CD4-positive, CD25-positive, alpha-beta regulatory T cell (primary cell): ENCODE measurements around the gene RNF213. TPM values are rescaled to one million over a fixed set of nuclear protein-coding genes. Genes with fewer than 3 reads are reported as not detected.

Experiments used
- ATAC-seq, 2 donors: fragments of 150-1000 bp; cut with Tn5 transposase; one replicate each; pipeline ENCODE4 v1.10.0; 2021; ENCODE audit warnings: low read depth in 2 of 2, moderate number of reproducible peaks in 2 of 2, moderate library complexity in 1 of 2
- DNase-seq, 3 donors: peaks; one replicate each; pipeline versions ENCODE4 v3.0.0 to v3.0.0-alpha.2; 2012 to 2022; ENCODE audit warnings: mixed read lengths in 1 of 3
- H3K27ac ChIP-seq: one replicate; pipeline ENCODE4 v1.7.0; 2013; ENCODE audit warnings: mild to moderate bottlenecking, low read length; ENCODE audit not compliant: insufficient read depth, poor library complexity, severe bottlenecking
- H3K27me3 ChIP-seq: one replicate; pipeline ENCODE4 v1.7.0; 2013; ENCODE audit warnings: low read length; ENCODE audit not compliant: control insufficient read depth, insufficient read depth
- H3K36me3 ChIP-seq: one replicate; pipeline ENCODE4 v1.7.0; 2013; ENCODE audit warnings: mild to moderate bottlenecking, low read length, moderate library complexity; ENCODE audit not compliant: control insufficient read depth, insufficient read depth
- H3K4me1 ChIP-seq: 2 replicates; pipeline ENCODE4 v1.7.0; 2013; ENCODE audit warnings: mild to moderate bottlenecking, low read length; ENCODE audit not compliant: insufficient read depth, control insufficient read depth, poor library complexity, severe bottlenecking
- H3K4me3 ChIP-seq: one replicate; pipeline ENCODE4 v1.7.0; 2013; ENCODE audit warnings: low read depth, mild to moderate bottlenecking, low read length, moderate library complexity
- H3K9me3 ChIP-seq, 2 experiments: 1 replicate in 1 of 2; 2 replicates in 1 of 2; pipeline ENCODE4 v1.7.0; 2013; ENCODE audit warnings: low read length in 2 of 2, mild to moderate bottlenecking in 1 of 2, moderate library complexity in 1 of 2; ENCODE audit not compliant: control insufficient read depth in 2 of 2
- H3K27ac Mint-ChIP-seq, 3 donors: one replicate each; pipeline ENCODE4 v1.8.0; 2020 to 2022; ENCODE audit warnings: mild to moderate bottlenecking in 3 of 3, mixed read lengths in 3 of 3, moderate library complexity in 2 of 3
- H3K27me3 Mint-ChIP-seq: one replicate; pipeline ENCODE4 v1.8.0; 2022; ENCODE audit warnings: mild to moderate bottlenecking, mixed read lengths
- H3K36me3 Mint-ChIP-seq: one replicate; pipeline ENCODE4 v1.8.0; 2020; ENCODE audit warnings: mixed read lengths
- H3K4me1 Mint-ChIP-seq, 4 donors: one replicate each; pipeline ENCODE4 v1.8.0; 2020 to 2022; ENCODE audit warnings: mixed read lengths in 4 of 4, mild to moderate bottlenecking in 1 of 4
- H3K4me3 Mint-ChIP-seq, 4 donors: one replicate each; pipeline ENCODE4 v1.8.0; 2020 to 2022; ENCODE audit warnings: mild to moderate bottlenecking in 4 of 4, mixed read lengths in 4 of 4, moderate library complexity in 3 of 4
- H3K9me3 Mint-ChIP-seq, 7 donors: one replicate each; pipeline ENCODE4 v1.8.0; 2020 to 2022; ENCODE audit warnings: mixed read lengths in 7 of 7, mild to moderate bottlenecking in 3 of 7, moderate library complexity in 2 of 7
- polyA plus RNA-seq, 4 donors: library from polyadenylated mRNA; unstranded; fragments of 300-500 nt; fragmentation: Illumina TruSeq; gene quantifications; one replicate each; pipeline ENCODE4 v1.2.3, GENCODE V29; 2021
- total RNA-seq: library from RNA; stranded (reverse); gene quantifications from one replicate; pipeline ENCODE4 v1.2.3, GENCODE V29; 2022

RNF213 gene
- total and polyA plus RNA-seq, 5 donors from 2014 or later, result 27.6 to 666 (median 32.4) TPM

- Histone ChIP-seq H3K4me3 (no peak overlapping the region), H3K4me1 (no peaks in the 10 kb centered on the region), H3K9me3 (no peaks in the 10 kb centered on the region), H3K27me3 (no peaks in the 10 kb centered on the region), H3K36me3 (no peaks in the 10 kb centered on the region), H3K27ac (no peak overlapping the region)
- H3K4me3 Mint-ChIP-seq, result no peak overlapping the region
- no peak overlapping the region for H3K27ac Mint-ChIP-seq
- DNase-seq (no peak), ATAC-seq (no peak)
- no peaks in the 10 kb centered on the region for H3K36me3 Mint-ChIP-seq
- peaks cover 12% of the 10 kb centered on the region for H3K27me3 Mint-ChIP-seq
- no peaks in the 10 kb centered on the region for H3K4me1 Mint-ChIP-seq
- peaks cover 0 to 1% (median 0%) of the 10 kb centered on the region in 7 donors for H3K9me3 Mint-ChIP-seq
These were observed 186.2 kb downstream of the RNF213 start for GRCh38 chr17:80446645-80447405.

GRCh38 chr17:80447790-80448189 lies 187.1 kb downstream of the RNF213 start:
- H3K4me1 ChIP-seq, result no peaks in the 10 kb centered on the region
- peaks cover 3% of the 10 kb centered on the region for H3K27me3 Mint-ChIP-seq
- no peaks in the 10 kb centered on the region for H3K27me3 ChIP-seq
- DNase-seq (no peak), ATAC-seq (no peak)
- H3K9me3 Mint-ChIP-seq, result peaks cover 0 to 1% (median 0%) of the 10 kb centered on the region in 7 donors
- H3K4me1 Mint-ChIP-seq, result no peaks in the 10 kb centered on the region
- no peak overlapping the region for H3K27ac ChIP-seq
- H3K4me3 ChIP-seq, result no peak overlapping the region
- H3K4me3 Mint-ChIP-seq, result no peak overlapping the region
- no peaks in the 10 kb centered on the region for H3K36me3 Mint-ChIP-seq
- H3K36me3 ChIP-seq, result no peaks in the 10 kb centered on the region
- H3K9me3 ChIP-seq, result no peaks in the 10 kb centered on the region
- no peak overlapping the region for H3K27ac Mint-ChIP-seq

Other genes starting within 250 kb of the RNF213 start
- gene TBC1D16, start 225.0 kb upstream of the RNF213 start, total RNA-seq, result 0.72 TPM
- under 1 TPM; 0.06 to 0.27 (median 0.12) TPM for gene TBC1D16, start 225.0 kb upstream of the RNF213 start, polyA plus RNA-seq
- gene CCDC40, start 224.2 kb upstream of the RNF213 start, total RNA-seq, result 0.32 TPM
- gene CCDC40, start 224.2 kb upstream of the RNF213 start, polyA plus RNA-seq, result not detected
- 22.0 TPM for gene GAA, start 159.3 kb upstream of the RNF213 start, total RNA-seq
- 10 to 100 TPM in 2 of 4 donors, 1 to 10 TPM in 2; 9.8 to 13.6 (median 10.8) TPM for gene GAA, start 159.3 kb upstream of the RNF213 start, polyA plus RNA-seq
- 117 TPM for gene EIF4A3, start 113.7 kb upstream of the RNF213 start, total RNA-seq
- gene EIF4A3, start 113.7 kb upstream of the RNF213 start, polyA plus RNA-seq, result 100 to 1,000 TPM in 2 of 4 donors, 10 to 100 TPM in 2; 91.7 to 122 (median 104) TPM
- gene CARD14, start 90.8 kb upstream of the RNF213 start, total RNA-seq, result not detected
- gene CARD14, start 90.8 kb upstream of the RNF213 start, polyA plus RNA-seq, result under 1 TPM in 2 of 4 donors, not detected in 2; 0.12 to 0.48 TPM
- gene SGSH, start 40.5 kb upstream of the RNF213 start, total RNA-seq, result 138 TPM
- gene SGSH, start 40.5 kb upstream of the RNF213 start, polyA plus RNA-seq, result 10 to 100 TPM; 43.8 to 48.4 (median 46.7) TPM
- gene SLC26A11, start 40.4 kb upstream of the RNF213 start, total RNA-seq, result 75.9 TPM
- 10 to 100 TPM in 1 of 4 donors, 1 to 10 TPM in 3; 7.7 to 10.2 (median 8.1) TPM for gene SLC26A11, start 40.4 kb upstream of the RNF213 start, polyA plus RNA-seq
- 13.1 TPM for gene ENDOV, start 154.3 kb downstream of the RNF213 start, total RNA-seq
- gene ENDOV, start 154.3 kb downstream of the RNF213 start, polyA plus RNA-seq, result 1 to 10 TPM; 6.7 to 8.3 (median 7.5) TPM
- gene NPTX1, start 215.8 kb downstream of the RNF213 start, total RNA-seq, result 0.07 TPM
- gene NPTX1, start 215.8 kb downstream of the RNF213 start, polyA plus RNA-seq, result under 1 TPM in 1 of 4 donors, not detected in 3; 0.22 TPM